Raji (cell line): ENCODE measurements around the gene CDA.

Source experiments
- POLR2A ChIP-seq: IDR thresholded peaks from 2 replicates; pipeline ENCODE4 v1.6.1; 2011; ENCODE audit warnings: low read depth, low read length, control low read depth; ENCODE audit not compliant: insufficient read depth

Gene CDA

GRCh38 chr1:20626098-20626427 lies 37.2 kb downstream of the CDA start:
- no peak for TF ChIP-seq POLR2A

DNA sequence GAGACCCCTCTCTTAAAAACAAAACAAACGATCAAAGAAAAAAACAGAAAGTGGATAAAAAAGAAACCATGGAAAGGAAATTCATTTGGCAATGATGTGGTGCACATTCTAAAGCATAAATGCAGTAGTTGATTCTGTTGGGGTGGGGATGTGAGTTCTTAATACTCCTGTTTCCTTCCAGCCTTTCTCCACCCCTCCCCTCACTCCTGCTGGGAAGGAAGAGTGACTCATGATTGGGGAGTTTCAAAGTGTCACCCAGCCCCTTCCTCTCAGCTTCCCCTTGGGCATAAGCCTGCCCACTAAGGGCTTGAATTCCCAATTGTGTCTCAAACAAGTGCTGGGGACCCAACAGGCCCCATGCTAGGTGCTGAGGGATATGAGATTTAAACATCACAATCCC lies 37.6 kb downstream of the CDA start:
- no peak for TF ChIP-seq POLR2A

DNA sequence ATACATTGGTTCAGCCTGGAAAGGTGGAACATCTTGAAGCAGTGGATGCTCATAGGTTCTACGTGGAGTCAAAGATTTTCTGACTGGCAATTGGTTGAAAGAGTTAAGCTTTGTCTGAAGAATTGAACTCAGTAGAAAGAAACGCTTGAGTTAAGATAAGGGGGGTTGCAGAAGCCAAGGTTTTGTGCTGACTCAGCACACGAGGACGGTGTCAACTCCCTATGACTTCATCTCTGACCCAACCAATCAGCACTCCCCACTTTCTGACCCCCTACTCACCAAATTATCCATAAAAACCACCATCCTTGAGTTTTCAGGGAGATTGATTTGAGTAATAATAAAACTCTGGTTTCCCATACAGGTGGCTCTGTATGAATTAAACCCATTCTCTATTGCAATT lies 41.8 kb downstream of the CDA start:
- no peak for TF ChIP-seq POLR2A

DNA sequence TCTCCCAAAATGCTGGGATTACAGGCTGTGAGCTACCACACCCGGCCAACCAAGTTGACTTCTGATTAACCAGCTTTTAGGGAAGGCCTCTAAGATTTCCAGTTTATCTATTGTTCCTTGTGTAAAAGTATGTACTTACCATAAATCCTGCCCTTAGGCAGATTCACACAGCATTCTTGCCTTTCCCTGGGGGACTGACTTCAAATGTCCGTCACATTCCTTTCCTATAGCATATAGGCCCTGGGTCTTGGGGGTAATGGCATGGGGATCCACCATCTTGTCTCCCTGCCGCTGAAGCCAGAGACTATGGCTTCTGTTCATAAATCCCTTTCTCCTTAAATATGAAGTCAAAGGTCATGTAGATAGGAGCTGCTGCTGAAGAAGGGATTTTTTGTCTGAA lies 43.5 kb downstream of the CDA start:
- TF ChIP-seq POLR2A = no peak

DNA sequence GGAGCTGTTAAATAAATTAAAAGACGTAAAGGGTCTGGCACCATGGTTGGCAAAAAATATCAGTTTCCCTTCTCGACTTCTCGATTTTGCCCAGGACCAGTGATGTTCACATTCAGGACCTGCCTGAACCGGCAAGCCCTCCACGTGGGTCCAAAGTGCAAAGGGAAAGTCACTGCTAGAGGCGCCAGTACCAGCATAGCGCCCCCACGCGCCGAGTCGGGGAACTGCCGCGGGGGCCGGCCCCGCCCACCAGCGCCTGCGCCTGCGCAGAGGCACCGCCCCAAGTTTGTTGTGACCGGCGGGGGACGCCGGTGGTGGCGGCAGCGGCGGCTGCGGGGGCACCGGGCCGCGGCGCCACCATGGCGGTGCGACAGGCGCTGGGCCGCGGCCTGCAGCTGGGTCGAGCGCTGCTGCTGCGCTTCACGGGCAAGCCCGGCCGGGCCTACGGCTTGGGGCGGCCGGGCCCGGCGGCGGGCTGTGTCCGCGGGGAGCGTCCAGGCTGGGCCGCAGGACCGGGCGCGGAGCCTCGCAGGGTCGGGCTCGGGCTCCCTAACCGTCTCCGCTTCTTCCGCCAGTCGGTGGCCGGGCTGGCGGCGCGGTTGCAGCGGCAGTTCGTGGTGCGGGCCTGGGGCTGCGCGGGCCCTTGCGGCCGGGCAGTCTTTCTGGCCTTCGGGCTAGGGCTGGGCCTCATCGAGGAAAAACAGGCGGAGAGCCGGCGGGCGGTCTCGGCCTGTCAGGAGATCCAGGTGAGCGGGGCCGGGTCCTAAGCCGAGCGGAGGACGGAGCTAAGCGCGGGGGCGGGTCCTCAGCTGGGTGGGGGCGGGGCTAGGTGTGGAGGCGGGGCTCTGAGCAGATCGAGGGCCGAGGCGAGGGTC lies 44.5 kb downstream of the CDA start, which contains the start of gene PINK1:
Gene PINK1, plus strand, starts transcription at position 269 of the 875 bp plus-strand sequence. Its CDS starts 91 bp downstream, at position 360.
- no peak for TF ChIP-seq POLR2A

- no peak for TF ChIP-seq POLR2A
Observed at GRCh38 chr1:20634065-20634593, 45.2 kb downstream of the CDA start.

GRCh38 chr1:20634594-20635084 lies 45.7 kb downstream of the CDA start:
- no peak for TF ChIP-seq POLR2A

DNA sequence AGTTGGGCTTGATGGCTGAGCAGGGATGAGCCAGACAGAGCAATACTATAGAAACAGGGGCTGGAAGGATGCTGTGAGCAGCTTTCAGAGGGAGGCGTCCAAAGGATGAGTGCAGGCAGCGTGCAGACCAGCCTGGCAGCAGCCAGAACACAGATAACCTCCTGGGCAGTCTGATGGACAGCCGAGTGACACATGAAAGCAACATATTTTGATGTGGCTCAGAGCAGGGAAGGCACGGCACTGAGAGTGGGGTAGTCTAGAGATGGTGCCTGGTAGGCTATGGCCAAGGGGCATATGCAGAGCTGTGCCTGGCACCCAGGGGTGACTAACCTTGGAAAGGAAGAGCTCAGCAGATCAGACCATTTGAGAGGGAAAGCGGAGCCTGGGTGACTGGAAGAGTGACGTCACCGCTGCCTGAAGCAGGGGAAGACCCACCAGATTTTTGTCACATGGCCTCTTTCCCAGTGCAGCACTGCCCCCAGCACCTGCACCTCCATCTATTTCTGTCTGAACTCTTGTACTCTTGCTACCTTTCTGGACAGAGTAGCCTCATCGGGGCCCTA lies 48.0 kb downstream of the CDA start:
- TF ChIP-seq POLR2A = no peak

DNA sequence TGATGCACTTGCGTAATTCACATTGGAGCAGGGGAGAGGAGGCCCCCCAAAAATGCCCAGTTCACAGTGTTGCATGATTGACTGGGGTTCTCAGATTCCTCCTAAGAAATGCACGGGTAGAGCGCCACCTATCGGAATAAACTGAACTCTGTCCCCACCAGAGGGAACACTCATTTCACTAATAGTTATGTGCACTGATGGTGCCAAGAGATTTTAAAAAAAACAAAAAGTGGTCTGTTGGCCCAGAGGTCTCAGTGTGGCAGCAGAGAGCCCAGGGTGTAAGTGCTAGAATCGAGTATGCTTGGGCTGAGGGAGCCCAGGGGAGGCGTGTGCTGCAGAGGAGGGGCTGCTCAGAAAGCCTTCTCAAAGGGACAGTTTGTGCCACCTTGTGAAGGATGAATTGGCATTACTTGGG lies 51.3 kb downstream of the CDA start:
- TF ChIP-seq POLR2A = no peak

GRCh38 chr1:20641975-20642374 lies 53.1 kb downstream of the CDA start:
- TF ChIP-seq POLR2A = no peak

GRCh38 chr1:20643080-20643479 lies 54.2 kb downstream of the CDA start:
- TF ChIP-seq POLR2A = no peak

- no peak for TF ChIP-seq POLR2A
Observed at GRCh38 chr1:20644416-20644815, 55.5 kb downstream of the CDA start.

DNA sequence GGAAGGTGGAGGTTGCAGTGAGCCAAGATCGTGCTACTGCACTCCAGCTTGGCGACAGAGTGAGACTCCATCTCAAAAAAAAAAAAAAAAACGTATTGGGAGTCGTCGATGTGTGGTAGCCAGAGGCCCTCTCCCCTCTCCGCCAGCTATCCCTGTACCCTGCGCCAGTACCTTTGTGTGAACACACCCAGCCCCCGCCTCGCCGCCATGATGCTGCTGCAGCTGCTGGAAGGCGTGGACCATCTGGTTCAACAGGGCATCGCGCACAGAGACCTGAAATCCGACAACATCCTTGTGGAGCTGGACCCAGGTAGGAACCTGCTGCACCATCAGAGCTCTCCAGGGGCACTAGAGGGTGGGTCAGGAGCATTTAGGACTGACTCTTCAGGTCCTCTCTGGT lies 56.5 kb downstream of the CDA start:
- no peak for TF ChIP-seq POLR2A

- TF ChIP-seq POLR2A = no peak
Observed at GRCh38 chr1:20648438-20648837, 59.5 kb downstream of the CDA start.

DNA sequence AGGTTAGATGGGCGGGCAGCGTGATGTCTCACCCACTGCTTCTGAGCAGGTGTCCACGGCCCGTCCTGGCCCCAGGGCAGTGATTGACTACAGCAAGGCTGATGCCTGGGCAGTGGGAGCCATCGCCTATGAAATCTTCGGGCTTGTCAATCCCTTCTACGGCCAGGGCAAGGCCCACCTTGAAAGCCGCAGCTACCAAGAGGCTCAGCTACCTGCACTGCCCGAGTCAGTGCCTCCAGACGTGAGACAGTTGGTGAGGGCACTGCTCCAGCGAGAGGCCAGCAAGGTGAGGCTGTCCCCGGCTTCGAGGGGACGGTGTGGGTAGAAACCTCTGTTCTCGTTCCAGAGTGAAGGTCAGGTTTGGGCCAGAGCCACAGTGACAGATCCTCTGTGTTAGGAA lies 60.0 kb downstream of the CDA start:
- TF ChIP-seq POLR2A = no peak

GRCh38 chr1:20652300-20652699 lies 63.4 kb downstream of the CDA start:
- no peak for TF ChIP-seq POLR2A
